HL-60 (cell line): Measurements from ENCODE around the gene SPDYE1.

Experiments used
- DNase-seq, 2 experiments: peaks; one replicate each; pipeline ENCODE4 v3.0.0-alpha.2; 2010 to 2020; ENCODE audit warnings: low read depth in 1 of 2, low spot score in 1 of 2
- H3K27ac ChIP-seq: fragments of 250-450 bp; sonication (Bioruptor Pico); replicated peaks from 2 replicates; pipeline ENCODE4 v1.5.1; 2020; ENCODE audit warnings: mild to moderate bottlenecking, moderate library complexity
- H3K27me3 ChIP-seq: fragments of 250-450 bp; sonication (Bioruptor Pico); 2 replicates; pipeline ENCODE4 v1.5.1; 2021; ENCODE audit warnings: mild to moderate bottlenecking, moderate library complexity; ENCODE audit not compliant: insufficient read depth, poor library complexity, severe bottlenecking
- H3K4me3 ChIP-seq: replicated peaks from 2 replicates; pipeline ENCODE4 v1.5.1; 2011; ENCODE audit warnings: mild to moderate bottlenecking, control low read depth, low read length; ENCODE audit not compliant: insufficient read depth
- GABPA ChIP-seq: IDR thresholded peaks from 2 replicates; pipeline ENCODE4 v1.6.1; 2012; ENCODE audit warnings: low read depth
- POLR2AphosphoS5 ChIP-seq: IDR thresholded peaks from 2 replicates; pipeline ENCODE4 v1.6.1; 2012; ENCODE audit warnings: low read depth
- SPI1 ChIP-seq: IDR thresholded peaks from 2 replicates; pipeline ENCODE4 v1.6.1; 2012; ENCODE audit warnings: low read depth, mild to moderate bottlenecking, borderline replicate concordance
- TF ChIP-seq, protein P1 (sequence below): IDR thresholded peaks from 2 replicates; pipeline ENCODE4 v1.6.1; 2012; ENCODE audit warnings: low read depth; ENCODE audit not compliant: insufficient replicate concordance
- TF ChIP-seq, protein P2 (sequence below): IDR thresholded peaks from one replicate; pipeline ENCODE4 v1.5.1; 2011; ENCODE audit warnings: low read length, control low read depth, inconsistent platforms; ENCODE audit not compliant: insufficient read depth

SPDYE1 gene

DNA sequence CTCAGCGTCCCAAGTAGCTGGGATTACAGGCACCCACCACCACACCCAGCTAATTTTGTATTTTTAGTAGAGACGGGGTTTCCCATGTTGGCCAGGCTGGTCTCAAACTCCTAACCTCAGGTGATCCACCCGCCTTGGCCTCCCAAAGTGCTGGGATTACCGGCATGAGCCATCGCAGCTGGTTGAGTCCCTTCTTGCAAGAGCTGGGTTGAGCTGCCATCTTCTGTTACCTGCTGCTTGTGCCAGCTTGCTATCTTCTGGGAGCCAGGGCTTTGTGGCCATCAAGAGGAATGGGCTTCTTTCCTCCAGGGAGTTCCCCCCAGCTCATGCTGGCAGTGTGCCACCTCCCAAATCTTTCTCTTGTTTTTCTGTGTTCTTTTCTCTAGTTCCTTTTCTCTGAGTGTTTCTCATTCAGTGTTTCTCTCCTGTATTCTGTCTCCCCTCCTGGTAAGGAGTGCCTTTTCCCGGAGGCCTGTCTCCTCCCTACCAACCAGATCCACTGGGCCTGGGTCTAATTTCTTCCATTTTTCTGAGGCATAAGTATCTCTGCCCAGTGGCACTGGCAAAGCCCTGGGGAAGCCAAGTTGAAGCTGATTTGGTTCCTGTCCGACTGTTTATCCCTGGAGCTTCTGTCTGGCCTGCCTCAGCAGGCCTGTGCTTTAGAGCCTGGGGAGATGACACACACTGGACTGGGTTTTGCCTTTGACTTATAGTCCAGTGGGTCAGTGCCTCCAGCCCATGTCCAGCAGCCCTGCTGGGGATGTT is 50.5 kb downstream of the SPDYE1 start:
- H3K27me3 ChIP-seq: no peaks in the 10 kb centered on the region
- TF ChIP-seq SPI1 (no peak), GABPA (no peak), POLR2AphosphoS5 (no peak)
- TF ChIP-seq, protein P1, sequence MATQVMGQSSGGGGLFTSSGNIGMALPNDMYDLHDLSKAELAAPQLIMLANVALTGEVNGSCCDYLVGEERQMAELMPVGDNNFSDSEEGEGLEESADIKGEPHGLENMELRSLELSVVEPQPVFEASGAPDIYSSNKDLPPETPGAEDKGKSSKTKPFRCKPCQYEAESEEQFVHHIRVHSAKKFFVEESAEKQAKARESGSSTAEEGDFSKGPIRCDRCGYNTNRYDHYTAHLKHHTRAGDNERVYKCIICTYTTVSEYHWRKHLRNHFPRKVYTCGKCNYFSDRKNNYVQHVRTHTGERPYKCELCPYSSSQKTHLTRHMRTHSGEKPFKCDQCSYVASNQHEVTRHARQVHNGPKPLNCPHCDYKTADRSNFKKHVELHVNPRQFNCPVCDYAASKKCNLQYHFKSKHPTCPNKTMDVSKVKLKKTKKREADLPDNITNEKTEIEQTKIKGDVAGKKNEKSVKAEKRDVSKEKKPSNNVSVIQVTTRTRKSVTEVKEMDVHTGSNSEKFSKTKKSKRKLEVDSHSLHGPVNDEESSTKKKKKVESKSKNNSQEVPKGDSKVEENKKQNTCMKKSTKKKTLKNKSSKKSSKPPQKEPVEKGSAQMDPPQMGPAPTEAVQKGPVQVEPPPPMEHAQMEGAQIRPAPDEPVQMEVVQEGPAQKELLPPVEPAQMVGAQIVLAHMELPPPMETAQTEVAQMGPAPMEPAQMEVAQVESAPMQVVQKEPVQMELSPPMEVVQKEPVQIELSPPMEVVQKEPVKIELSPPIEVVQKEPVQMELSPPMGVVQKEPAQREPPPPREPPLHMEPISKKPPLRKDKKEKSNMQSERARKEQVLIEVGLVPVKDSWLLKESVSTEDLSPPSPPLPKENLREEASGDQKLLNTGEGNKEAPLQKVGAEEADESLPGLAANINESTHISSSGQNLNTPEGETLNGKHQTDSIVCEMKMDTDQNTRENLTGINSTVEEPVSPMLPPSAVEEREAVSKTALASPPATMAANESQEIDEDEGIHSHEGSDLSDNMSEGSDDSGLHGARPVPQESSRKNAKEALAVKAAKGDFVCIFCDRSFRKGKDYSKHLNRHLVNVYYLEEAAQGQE: no peak
- TF ChIP-seq, protein P2, sequence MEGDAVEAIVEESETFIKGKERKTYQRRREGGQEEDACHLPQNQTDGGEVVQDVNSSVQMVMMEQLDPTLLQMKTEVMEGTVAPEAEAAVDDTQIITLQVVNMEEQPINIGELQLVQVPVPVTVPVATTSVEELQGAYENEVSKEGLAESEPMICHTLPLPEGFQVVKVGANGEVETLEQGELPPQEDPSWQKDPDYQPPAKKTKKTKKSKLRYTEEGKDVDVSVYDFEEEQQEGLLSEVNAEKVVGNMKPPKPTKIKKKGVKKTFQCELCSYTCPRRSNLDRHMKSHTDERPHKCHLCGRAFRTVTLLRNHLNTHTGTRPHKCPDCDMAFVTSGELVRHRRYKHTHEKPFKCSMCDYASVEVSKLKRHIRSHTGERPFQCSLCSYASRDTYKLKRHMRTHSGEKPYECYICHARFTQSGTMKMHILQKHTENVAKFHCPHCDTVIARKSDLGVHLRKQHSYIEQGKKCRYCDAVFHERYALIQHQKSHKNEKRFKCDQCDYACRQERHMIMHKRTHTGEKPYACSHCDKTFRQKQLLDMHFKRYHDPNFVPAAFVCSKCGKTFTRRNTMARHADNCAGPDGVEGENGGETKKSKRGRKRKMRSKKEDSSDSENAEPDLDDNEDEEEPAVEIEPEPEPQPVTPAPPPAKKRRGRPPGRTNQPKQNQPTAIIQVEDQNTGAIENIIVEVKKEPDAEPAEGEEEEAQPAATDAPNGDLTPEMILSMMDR: no peak
- DNase-seq: no peak
- H3K4me3 ChIP-seq: no peak overlapping the region
- no peak overlapping the region for H3K27ac ChIP-seq

DNA sequence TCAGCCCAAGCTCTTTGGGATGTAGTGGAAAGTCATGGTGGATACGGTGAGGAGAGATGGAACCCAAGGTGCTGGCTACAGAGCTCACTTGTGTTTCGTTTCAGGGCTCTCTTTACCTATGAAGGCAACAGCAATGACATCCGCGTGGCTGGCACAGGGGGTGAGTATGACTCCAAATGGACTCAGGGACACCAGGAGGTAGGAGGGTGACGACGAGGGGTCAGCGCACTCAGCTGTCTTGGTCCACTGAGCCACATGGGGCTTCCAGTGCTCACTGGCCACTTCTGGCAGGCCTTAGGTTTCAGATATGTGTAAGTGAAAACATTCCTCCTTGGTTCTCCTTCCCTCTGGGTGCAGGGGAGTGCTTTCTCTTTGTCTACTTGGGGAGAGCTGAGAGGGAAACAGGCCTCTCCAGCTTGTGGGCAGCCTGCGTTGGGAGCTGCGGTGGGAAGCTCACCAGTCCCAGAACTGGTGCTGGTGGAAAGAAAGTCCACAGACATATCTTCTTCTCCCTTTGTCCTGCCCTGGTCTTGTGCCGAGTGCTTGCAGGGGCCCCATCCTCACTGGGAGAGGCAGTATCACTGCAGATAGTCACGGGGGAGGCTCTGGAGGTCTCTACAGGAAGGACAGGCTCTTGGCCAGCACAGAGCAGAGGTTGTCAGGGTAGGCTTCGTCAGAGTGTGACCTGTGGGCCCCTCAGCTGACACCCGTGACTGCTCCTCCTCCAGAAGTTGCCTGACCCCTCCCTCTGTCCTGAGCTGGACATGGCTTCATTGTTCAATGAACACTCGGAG is 52.6 kb downstream of the SPDYE1 start:
- Histone ChIP-seq H3K27ac (no peak overlapping the region), H3K4me3 (no peak overlapping the region), H3K27me3 (no peaks in the 10 kb centered on the region)
- TF ChIP-seq SPI1: no peak
- no peak for TF ChIP-seq POLR2AphosphoS5
- TF ChIP-seq, protein P1: no peak
- TF ChIP-seq, protein P2: no peak
- TF ChIP-seq GABPA: no peak
- no peak for DNase-seq

DNA sequence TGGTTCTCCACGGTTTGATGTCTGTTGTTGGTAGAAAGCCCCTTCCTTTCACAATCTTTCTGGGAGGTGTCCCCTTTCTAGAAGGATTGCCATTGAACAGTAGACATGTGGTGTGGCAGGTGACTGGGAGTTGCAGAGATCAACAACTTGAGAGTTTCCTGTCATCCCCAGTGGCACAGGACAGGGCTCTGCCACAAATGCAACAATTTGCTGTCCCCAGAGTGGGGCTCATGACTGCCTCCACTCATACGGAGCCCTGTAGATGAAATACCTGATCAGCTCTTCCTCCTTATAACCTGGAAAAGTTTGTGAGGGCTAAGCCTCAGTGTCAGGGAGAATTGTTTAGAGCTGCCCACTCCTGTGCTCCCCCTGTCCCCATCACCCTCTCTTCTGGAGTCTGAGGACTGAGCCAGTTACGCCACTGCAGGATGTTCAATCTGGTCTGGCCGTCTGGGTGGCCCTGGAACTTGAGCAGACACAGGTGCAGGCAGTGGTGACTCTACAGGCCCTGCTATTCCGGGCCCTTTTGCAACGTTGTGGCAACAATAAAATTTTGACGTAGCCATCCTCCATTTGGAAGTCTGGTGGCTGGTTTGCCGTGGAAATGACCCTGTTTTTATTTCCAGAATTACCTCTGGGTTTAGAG is 53.3 kb downstream of the SPDYE1 start:
- Histone ChIP-seq H3K4me3 (no peak overlapping the region), H3K27ac (no peak overlapping the region), H3K27me3 (no peaks in the 10 kb centered on the region)
- TF ChIP-seq SPI1: no peak
- TF ChIP-seq GABPA: no peak
- TF ChIP-seq, protein P1: no peak
- TF ChIP-seq, protein P2: no peak
- TF ChIP-seq POLR2AphosphoS5: no peak
- no peak for DNase-seq
